SU-DHL-6 (cell line): ENCODE measurements around the gene NUPR1.

Experiments used
- EZH2phosphoT487 ChIP-seq: fragments of 200-600 bp; sonication (generic), shearing (Covaris generic); conservative IDR thresholded peaks from 2 replicates; pipeline ENCODE4 v1.6.1; 2018; ENCODE audit warnings: mild to moderate bottlenecking, antibody characterized with exemption, low read length, moderate library complexity, mixed read lengths
- TF ChIP-seq, protein P1 (sequence below): fragments of 200-600 bp; sonication (generic); IDR thresholded peaks from one replicate; pipeline ENCODE4 v1.5.1; 2017; ENCODE audit warnings: antibody characterized with exemption, mild to moderate bottlenecking, low read length, moderate library complexity; ENCODE audit not compliant: insufficient read depth, poor library complexity, severe bottlenecking

DNA sequence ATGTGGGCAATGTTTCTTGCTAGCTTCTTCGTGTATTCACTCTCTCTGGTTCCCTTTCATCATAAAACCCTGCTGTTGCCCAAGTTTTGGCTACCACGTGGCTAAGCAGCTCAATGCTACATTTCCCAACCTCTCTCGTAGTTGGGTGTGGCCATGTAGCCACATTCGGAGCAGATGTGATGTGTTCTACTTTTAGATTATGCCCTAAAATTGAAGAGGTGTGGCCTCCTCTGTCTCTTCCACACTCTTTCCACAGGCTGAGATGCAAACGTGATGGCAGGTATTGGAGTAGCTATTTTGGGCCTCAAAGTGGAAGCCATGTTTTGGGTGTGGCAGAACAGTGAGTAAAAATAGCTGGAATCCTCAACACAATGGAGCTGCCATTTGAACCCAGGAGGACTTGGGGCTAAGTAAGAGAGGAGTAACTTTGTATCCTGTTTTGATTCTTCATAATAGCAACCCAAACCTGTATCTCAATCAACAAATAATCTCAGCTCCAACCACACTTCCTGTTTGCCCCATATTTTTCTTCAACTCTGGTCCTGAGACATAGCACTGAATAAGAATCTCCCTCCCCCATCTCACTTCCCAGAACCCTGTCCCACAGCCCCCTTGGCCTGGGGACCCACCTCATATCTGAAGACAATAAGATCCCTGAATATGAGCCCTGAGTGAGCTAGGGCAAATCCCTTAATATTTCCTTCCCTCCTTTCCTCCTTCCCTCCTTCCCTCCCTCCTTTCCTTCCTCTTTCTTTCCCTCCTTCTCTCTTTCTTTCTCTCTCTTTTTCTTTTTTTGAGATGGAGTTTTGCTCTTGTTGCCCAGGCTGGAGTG is 4.0 kb downstream of the NUPR1 start:
- TF ChIP-seq, protein P1, sequence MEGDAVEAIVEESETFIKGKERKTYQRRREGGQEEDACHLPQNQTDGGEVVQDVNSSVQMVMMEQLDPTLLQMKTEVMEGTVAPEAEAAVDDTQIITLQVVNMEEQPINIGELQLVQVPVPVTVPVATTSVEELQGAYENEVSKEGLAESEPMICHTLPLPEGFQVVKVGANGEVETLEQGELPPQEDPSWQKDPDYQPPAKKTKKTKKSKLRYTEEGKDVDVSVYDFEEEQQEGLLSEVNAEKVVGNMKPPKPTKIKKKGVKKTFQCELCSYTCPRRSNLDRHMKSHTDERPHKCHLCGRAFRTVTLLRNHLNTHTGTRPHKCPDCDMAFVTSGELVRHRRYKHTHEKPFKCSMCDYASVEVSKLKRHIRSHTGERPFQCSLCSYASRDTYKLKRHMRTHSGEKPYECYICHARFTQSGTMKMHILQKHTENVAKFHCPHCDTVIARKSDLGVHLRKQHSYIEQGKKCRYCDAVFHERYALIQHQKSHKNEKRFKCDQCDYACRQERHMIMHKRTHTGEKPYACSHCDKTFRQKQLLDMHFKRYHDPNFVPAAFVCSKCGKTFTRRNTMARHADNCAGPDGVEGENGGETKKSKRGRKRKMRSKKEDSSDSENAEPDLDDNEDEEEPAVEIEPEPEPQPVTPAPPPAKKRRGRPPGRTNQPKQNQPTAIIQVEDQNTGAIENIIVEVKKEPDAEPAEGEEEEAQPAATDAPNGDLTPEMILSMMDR, result no peak
- no peak for TF ChIP-seq EZH2phosphoT487
